Activated naive CD4-positive, alpha-beta T cell (primary cell): ENCODE measurements around the gene COX11.

ENCODE experiments used
- DNase-seq, 4 experiments: peaks; one replicate each; lab custom pipeline; 2025; lab: John Stamatoyannopoulos, UW

The COX11 gene

DNA sequence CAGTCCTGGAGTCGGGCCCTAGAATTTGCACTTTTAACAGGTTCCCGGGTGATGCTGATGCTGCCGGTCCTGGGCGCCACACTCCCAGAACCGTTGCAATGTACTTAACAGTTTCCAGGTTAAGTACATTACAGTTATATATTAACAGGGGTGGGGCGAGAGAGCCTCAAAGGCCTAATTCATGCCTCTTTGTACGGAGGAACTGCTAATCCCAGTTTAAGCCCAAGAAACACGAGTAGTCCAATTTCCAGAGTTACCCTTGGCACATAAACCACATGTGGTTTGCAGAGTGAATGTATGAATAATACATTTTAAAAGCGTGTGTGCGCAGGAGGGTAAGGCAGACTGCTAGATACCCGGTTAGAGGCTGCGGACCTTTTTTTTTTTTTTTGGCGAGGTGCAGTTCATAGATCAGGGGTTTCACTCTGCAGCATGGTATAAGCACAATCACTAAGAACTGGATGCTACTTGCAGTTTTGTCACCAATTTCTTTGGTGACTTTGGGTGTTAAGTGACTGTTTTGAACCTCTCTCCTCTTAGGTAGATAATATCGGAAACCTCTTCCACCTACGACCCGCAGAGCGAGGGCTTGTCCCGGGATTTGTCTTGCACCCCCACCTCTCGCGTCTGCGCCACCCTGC lies 713 bp downstream of the COX11 start:
- DNase-seq: no peak

GRCh38 chr17:54956791-54957190 lies 11.7 kb downstream of the COX11 start:
- DNase-seq: no peak

DNA sequence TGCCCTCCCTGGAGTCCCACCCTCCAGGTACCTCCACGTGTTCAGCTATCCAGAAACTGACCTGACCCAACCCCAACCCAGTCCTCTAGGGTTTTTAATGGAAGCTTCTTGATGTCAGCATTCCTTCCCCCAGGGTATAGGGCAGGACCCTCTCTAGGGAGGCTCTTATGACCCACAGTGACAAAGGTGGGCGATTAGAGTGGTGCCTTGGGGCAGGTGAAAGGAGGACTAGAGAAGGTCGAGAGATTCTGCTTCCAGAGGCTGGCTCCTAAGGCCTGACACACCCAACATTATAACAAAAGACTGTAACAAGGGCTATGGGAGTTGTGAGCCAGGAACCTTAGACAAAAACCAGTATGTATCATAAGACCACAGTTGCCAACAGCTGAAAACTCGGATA lies 17.2 kb downstream of the COX11 start:
- no peak for DNase-seq

DNA sequence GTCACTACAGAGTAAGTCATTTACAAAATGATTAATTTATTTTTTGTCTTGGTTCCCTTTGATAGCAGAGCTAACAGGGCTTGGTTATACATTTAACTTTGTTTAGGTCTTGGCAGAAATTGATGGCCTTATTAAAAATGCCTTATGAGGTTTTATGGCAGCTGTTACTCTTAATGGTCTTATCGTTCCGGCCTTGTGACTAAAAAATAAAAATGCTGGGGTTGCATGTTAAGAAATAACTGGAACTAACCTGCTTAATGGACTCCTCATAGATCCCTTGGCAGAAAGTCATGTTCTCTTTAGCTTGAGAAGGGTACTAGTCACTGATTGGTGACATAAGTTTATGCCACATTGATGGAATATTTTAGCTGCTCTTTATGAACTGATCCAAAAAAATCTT lies 18.3 kb downstream of the COX11 start:
- no peak for DNase-seq

DNA sequence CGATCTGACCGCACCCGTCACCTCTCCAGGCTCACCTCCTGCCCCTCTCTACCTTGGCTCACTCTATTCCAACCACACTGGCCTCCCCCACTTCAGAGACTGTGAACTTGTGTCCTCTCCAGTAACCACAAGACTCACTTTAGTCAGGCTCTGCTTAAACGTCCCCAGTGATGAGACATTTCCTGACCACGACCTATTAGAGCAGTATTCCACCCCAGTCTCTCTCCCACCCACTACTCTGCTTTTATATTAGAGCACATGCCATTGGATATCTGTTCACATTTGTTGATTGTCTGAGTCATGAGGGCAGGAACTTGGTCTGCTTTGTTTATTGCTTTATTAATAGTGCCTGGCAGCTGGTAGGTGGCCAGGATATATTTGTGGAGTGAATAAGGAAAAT lies 20.1 kb downstream of the COX11 start:
- DNase-seq: no peak

- DNase-seq: no peak
Measured at GRCh38 chr17:54947396-54947795, 21.1 kb downstream of the COX11 start.

DNA sequence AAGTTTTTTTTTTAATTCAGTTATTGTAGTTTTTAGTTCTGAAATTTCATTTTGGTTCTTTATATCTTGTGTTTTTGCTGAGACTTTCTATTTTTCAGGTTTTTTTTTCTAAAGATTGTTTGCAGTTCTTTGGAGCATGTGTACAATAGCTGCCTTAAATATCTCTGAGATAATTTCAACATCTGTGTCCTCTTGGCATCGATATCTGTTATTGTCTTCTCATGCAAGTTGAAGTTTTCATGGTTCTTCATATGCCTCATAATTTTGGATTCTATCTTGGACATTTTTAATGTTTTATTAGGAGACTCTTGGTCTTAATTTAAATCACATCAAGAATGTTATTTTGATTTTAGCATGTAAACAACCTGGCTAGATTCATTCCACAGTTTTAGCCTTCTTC lies 22.8 kb downstream of the COX11 start:
- DNase-seq: no peak

GRCh38 chr17:54945231-54945630 lies 23.2 kb downstream of the COX11 start:
- no peak for DNase-seq

- DNase-seq: no peak
Measured at GRCh38 chr17:54944796-54945195, 23.7 kb downstream of the COX11 start.

GRCh38 chr17:54941285-54941684 lies 27.2 kb downstream of the COX11 start:
- no peak for DNase-seq

DNA sequence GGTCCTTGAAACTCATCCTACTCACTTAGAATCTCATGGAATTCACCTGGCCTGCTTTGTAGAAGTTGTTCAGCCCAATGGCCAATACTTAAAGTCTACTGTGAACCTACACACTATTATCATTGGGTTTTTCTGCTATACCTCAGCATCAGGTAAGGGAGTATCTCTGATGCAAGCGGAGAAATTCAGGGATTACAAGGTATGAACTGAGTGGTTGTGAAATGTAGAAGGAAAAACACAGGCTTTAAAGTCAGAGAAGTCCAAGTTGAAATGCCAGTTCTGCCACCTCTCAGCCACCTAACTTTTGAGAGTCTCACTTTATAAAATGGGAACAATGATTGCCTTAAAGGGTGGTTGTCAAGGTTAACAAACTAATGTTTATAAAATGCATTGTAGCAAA lies 31.0 kb downstream of the COX11 start:
- DNase-seq: no peak

DNA sequence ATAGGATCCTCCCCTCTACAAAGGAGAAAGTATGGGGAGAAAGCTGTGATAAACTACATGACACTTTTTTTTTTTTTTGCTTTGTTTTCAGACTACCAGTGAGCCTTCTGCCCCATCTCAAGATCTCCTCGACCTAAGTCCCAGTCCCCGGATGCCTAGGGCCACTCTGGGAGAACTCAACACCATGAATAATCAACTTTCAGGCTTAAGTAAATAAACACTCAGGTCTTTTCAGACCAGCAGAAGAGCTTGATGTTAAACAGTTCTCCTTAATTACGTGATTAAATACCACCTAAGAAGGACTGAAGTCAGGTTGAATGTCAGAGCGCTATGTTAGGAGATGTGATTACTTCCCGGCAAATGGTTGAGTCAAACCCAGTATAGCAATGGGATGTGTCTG lies 31.4 kb downstream of the COX11 start:
- no peak for DNase-seq

- DNase-seq: no peak
Measured at GRCh38 chr17:54935471-54935870, 33.0 kb downstream of the COX11 start.

- no peak for DNase-seq
Measured at GRCh38 chr17:54933921-54934320, 34.5 kb downstream of the COX11 start.

- no peak for DNase-seq
Measured at GRCh38 chr17:54932711-54933110, 35.7 kb downstream of the COX11 start.

GRCh38 chr17:54927525-54927924 lies 40.9 kb downstream of the COX11 start:
- no peak for DNase-seq

GRCh38 chr17:54924405-54924804 lies 44.0 kb downstream of the COX11 start:
- DNase-seq: no peak

GRCh38 chr17:54920819-54921218 lies 47.6 kb downstream of the COX11 start:
- no peak for DNase-seq

- no peak for DNase-seq
Measured at GRCh38 chr17:54919425-54919824, 49.0 kb downstream of the COX11 start.

- no peak for DNase-seq
Measured at GRCh38 chr17:54916721-54917120, 51.7 kb downstream of the COX11 start.
